KMS-11 (cell line): ENCODE measurements around the gene STX18.

Experiments used
- H2AFZ ChIP-seq: fragments of 200-600 bp; sonication (generic); 2 replicates; pipeline ENCODE4 v1.6.1; 2016; ENCODE audit warnings: antibody characterized with exemption, mixed run types, low read depth
- H3K27ac ChIP-seq: fragments of 200-600 bp; sonication (generic); 2 replicates; pipeline ENCODE4 v1.6.1; 2016; ENCODE audit warnings: mild to moderate bottlenecking, mixed run types
- H3K27me3 ChIP-seq: fragments of 200-600 bp; sonication (generic); 2 replicates; pipeline ENCODE4 v1.6.1; 2017; ENCODE audit warnings: mild to moderate bottlenecking, low read depth, mixed run types, moderate library complexity; ENCODE audit not compliant: insufficient read depth
- H3K36me3 ChIP-seq: fragments of 200-600 bp; sonication (generic); 2 replicates; pipeline ENCODE4 v1.6.1; 2017; ENCODE audit warnings: mild to moderate bottlenecking, mixed run types; ENCODE audit not compliant: insufficient read depth
- H3K4me1 ChIP-seq: fragments of 200-600 bp; sonication (generic); 2 replicates; pipeline ENCODE4 v1.6.1; 2016; ENCODE audit warnings: mild to moderate bottlenecking, low read depth, mixed run types; ENCODE audit not compliant: poor library complexity, severe bottlenecking
- H3K4me2 ChIP-seq: fragments of 200-600 bp; sonication (generic); 2 replicates; pipeline ENCODE4 v1.7.0; 2016; ENCODE audit warnings: mild to moderate bottlenecking, mixed run types
- H3K4me3 ChIP-seq: fragments of 200-600 bp; sonication (generic); IDR thresholded peaks from 2 replicates; pipeline ENCODE4 v1.6.1; 2017; ENCODE audit warnings: low read depth, low read length, mixed read lengths; ENCODE audit not compliant: insufficient read depth
- H3K79me2 ChIP-seq: fragments of 200-600 bp; sonication (generic); 2 replicates; pipeline ENCODE4 v1.6.1; 2016; ENCODE audit warnings: low read depth, mixed run types; ENCODE audit not compliant: insufficient read depth
- H3K9ac ChIP-seq: fragments of 200-600 bp; sonication (generic); 2 replicates; pipeline ENCODE4 v1.6.1; 2016; ENCODE audit warnings: mild to moderate bottlenecking, mixed run types
- H4K20me1 ChIP-seq: fragments of 200-600 bp; sonication (generic); 2 replicates; pipeline ENCODE4 v1.6.1; 2016; ENCODE audit warnings: mild to moderate bottlenecking, mixed run types; ENCODE audit not compliant: insufficient read depth
- TF ChIP-seq, protein P1 (sequence below): fragments of 200-600 bp; sonication (generic); conservative IDR thresholded peaks from 2 replicates; pipeline ENCODE4 v1.6.1; 2017; ENCODE audit warnings: low read depth, mild to moderate bottlenecking, antibody characterized with exemption, low read length, moderate library complexity, mixed read lengths

STX18 gene

DNA sequence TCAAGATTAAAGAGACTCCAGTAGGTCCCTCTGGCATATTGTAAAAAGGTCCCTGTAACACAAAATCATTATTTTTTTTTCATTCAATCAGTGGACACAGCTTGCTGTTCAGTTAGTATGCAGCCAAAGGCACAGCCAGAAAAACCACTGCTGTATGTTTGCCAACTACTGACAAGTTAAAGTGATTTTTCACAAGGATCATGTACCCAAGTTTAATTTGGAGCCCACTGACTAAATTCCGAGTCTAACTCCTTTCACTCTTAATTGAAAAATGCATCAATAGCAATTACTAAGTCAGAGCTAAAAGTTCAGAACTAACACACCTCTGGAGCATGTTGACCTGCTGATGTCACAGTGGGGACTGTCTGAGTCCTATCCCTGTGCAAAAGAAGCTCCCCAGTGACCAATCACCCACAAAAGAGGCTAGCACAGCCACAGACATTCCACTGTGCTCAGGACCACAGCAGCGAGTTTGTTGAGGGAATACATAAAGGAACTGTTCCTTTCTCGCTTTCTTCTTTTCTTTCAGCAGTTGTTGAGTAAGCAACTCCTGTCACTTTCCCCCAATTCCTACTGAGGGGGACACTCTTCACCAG is 60.4 kb downstream of the STX18 start:
- Histone ChIP-seq H3K36me3 (no peaks in the 10 kb centered on the region), H3K79me2 (no peaks in the 10 kb centered on the region), H3K4me2 (no peak overlapping the region), H2AFZ (no peak overlapping the region), H3K4me1 (no peaks in the 10 kb centered on the region), H3K4me3 (no peak overlapping the region), H4K20me1 (no peaks in the 10 kb centered on the region), H3K27me3 (no peaks in the 10 kb centered on the region), H3K9ac (no peak overlapping the region), H3K27ac (no peak overlapping the region)
- TF ChIP-seq, protein P1, sequence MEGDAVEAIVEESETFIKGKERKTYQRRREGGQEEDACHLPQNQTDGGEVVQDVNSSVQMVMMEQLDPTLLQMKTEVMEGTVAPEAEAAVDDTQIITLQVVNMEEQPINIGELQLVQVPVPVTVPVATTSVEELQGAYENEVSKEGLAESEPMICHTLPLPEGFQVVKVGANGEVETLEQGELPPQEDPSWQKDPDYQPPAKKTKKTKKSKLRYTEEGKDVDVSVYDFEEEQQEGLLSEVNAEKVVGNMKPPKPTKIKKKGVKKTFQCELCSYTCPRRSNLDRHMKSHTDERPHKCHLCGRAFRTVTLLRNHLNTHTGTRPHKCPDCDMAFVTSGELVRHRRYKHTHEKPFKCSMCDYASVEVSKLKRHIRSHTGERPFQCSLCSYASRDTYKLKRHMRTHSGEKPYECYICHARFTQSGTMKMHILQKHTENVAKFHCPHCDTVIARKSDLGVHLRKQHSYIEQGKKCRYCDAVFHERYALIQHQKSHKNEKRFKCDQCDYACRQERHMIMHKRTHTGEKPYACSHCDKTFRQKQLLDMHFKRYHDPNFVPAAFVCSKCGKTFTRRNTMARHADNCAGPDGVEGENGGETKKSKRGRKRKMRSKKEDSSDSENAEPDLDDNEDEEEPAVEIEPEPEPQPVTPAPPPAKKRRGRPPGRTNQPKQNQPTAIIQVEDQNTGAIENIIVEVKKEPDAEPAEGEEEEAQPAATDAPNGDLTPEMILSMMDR = no peak

- no peak overlapping the region for H3K9ac ChIP-seq
- no peak overlapping the region for H3K4me3 ChIP-seq
- H2AFZ ChIP-seq = no peak overlapping the region
- H3K4me2 ChIP-seq = no peak overlapping the region
- TF ChIP-seq, protein P1 = no peak
- H4K20me1 ChIP-seq = no peaks in the 10 kb centered on the region
- H3K27ac ChIP-seq = no peak overlapping the region
- H3K27me3 ChIP-seq = no peaks in the 10 kb centered on the region
- no peaks in the 10 kb centered on the region for H3K4me1 ChIP-seq
- no peaks in the 10 kb centered on the region for H3K36me3 ChIP-seq
- no peaks in the 10 kb centered on the region for H3K79me2 ChIP-seq
These were observed 61.0 kb downstream of the STX18 start for GRCh38 chr4:4480685-4481398.

- no peak overlapping the region for H3K4me2 ChIP-seq
- no peaks in the 10 kb centered on the region for H3K27me3 ChIP-seq
- H3K4me1 ChIP-seq = no peaks in the 10 kb centered on the region
- no peak overlapping the region for H2AFZ ChIP-seq
- TF ChIP-seq, protein P1 = no peak
- no peaks in the 10 kb centered on the region for H3K79me2 ChIP-seq
- H3K9ac ChIP-seq = no peak overlapping the region
- H4K20me1 ChIP-seq = no peaks in the 10 kb centered on the region
- H3K36me3 ChIP-seq = no peaks in the 10 kb centered on the region
- no peak overlapping the region for H3K4me3 ChIP-seq
- H3K27ac ChIP-seq = no peak overlapping the region
These were observed 61.6 kb downstream of the STX18 start for GRCh38 chr4:4480205-4480604.

DNA sequence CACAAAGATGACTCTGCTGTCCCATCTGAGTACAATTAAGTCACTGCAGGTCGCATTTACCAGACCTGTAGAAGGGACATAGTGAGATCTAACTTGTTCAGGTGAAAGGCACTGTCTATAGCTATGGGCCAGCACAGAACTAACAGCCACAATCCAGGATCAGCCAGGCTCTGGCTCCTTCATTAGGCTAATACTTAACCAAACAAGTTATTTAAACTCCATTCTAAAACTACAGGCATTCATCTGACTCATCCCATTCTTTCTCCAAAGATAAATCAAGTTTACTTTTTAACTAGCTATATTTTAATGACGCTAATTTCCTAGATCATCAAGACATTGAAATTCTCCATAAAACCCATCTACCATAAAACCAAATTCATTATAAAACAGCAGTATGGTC is 62.5 kb downstream of the STX18 start:
- H3K9ac ChIP-seq = no peak overlapping the region
- H3K36me3 ChIP-seq = no peaks in the 10 kb centered on the region
- H3K4me1 ChIP-seq = no peaks in the 10 kb centered on the region
- no peak overlapping the region for H2AFZ ChIP-seq
- H4K20me1 ChIP-seq = no peaks in the 10 kb centered on the region
- no peak overlapping the region for H3K4me3 ChIP-seq
- no peaks in the 10 kb centered on the region for H3K27me3 ChIP-seq
- no peak overlapping the region for H3K27ac ChIP-seq
- TF ChIP-seq, protein P1 = no peak
- no peak overlapping the region for H3K4me2 ChIP-seq
- no peaks in the 10 kb centered on the region for H3K79me2 ChIP-seq
